ENCODE results near the gene ELAVL2.

- TF ChIP-seq, protein P1, sequence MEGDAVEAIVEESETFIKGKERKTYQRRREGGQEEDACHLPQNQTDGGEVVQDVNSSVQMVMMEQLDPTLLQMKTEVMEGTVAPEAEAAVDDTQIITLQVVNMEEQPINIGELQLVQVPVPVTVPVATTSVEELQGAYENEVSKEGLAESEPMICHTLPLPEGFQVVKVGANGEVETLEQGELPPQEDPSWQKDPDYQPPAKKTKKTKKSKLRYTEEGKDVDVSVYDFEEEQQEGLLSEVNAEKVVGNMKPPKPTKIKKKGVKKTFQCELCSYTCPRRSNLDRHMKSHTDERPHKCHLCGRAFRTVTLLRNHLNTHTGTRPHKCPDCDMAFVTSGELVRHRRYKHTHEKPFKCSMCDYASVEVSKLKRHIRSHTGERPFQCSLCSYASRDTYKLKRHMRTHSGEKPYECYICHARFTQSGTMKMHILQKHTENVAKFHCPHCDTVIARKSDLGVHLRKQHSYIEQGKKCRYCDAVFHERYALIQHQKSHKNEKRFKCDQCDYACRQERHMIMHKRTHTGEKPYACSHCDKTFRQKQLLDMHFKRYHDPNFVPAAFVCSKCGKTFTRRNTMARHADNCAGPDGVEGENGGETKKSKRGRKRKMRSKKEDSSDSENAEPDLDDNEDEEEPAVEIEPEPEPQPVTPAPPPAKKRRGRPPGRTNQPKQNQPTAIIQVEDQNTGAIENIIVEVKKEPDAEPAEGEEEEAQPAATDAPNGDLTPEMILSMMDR (IDR thresholded peaks at IDR 0.05) = no peak
- TF ChIP-seq POLR2A (IDR thresholded peaks at IDR 0.05) = no peak
These were observed 32.2 kb upstream of the ELAVL2 start for GRCh38 chr9:23858234-23858633.

Data from Peyer's patch (tissue), 4 donors.